ENCODE measurements around the gene LGMN. TPM values are rescaled to one million over a fixed set of nuclear protein-coding genes. Genes with fewer than 3 reads are reported as not detected.

The LGMN gene
- polyA plus RNA-seq, 1 donor from 2014 or later: 48.0 TPM

GRCh38 chr14:92654239-92654901 lies 94.1 kb downstream of the LGMN start:
- no peaks in the 10 kb centered on the region for H3F3A ChIP-seq (ENCODE audit: insufficient read depth, low read length, poor library complexity, severe bottlenecking)
- no peak for TF ChIP-seq POLR2AphosphoS5 (IDR thresholded peaks at IDR 0.05)
- no peak for TF ChIP-seq MXI1 (conservative IDR thresholded peaks at IDR 0.05; ENCODE audit: poor library complexity, severe bottlenecking)
- TF ChIP-seq EP300 (conservative IDR thresholded peaks at IDR 0.05; ENCODE audit: poor library complexity, severe bottlenecking): no peak
- TF ChIP-seq CTCF (IDR thresholded peaks at IDR 0.05; ENCODE audit: poor library complexity, severe bottlenecking): no peak
- H3K36me3 ChIP-seq (ENCODE audit: insufficient read depth, low read length): no peaks in the 10 kb centered on the region
- no peaks in the 10 kb centered on the region for H3K9me3 ChIP-seq (ENCODE audit: low read length)
- H3K4me2 ChIP-seq (ENCODE audit: low read length): no peak overlapping the region
- H3K4me3 ChIP-seq (ENCODE audit: low read length): no peak overlapping the region
- H3K27ac ChIP-seq (ENCODE audit: low read length): no peak overlapping the region
- H3K27me3 ChIP-seq (ENCODE audit: insufficient read depth, low read depth, low read length): no peaks in the 10 kb centered on the region
- H2AFZ ChIP-seq (ENCODE audit: low read depth, low read length): no peak overlapping the region
- no peaks in the 10 kb centered on the region for H3K79me2 ChIP-seq (replicated peaks; ENCODE audit: insufficient read depth, low read length)
- no peaks in the 10 kb centered on the region for H4K20me1 ChIP-seq (ENCODE audit: insufficient read depth)
- H3K9me2 ChIP-seq (ENCODE audit: insufficient read depth, low read length): no peaks in the 10 kb centered on the region
- no peak overlapping the region for H3K9ac ChIP-seq (ENCODE audit: low read length)

Other genes with a start within 250 kb of the LGMN start
- not detected in 2 replicates for gene RIN3, start 234.8 kb downstream of the LGMN start, polyA plus RNA-seq
- gene GOLGA5, start 45.7 kb upstream of the LGMN start, polyA plus RNA-seq: 34.6 and 35.7 TPM in 2 replicates
- 131 and 147 TPM in 2 replicates for gene CHGA, start 174.5 kb upstream of the LGMN start, polyA plus RNA-seq

All from neural cell (in vitro differentiated cells).